Osteocyte (in vitro differentiated cells): ENCODE results near the gene APLN. TPM values are rescaled to one million over a fixed set of nuclear protein-coding genes. Genes with fewer than 3 reads are reported as not detected.

ENCODE experiments used
- DNase-seq: peaks from one replicate; pipeline ENCODE4 v3.0.0; 2021; ENCODE audit warnings: mixed read lengths; ENCODE audit not compliant: unreplicated experiment; ENCODE audit errors: extremely low spot score
- H3K27ac Mint-ChIP-seq: one replicate; pipeline ENCODE4 v1.8.0; 2021; ENCODE audit warnings: mild to moderate bottlenecking, mixed read lengths; ENCODE audit not compliant: unreplicated experiment
- H3K27me3 Mint-ChIP-seq: one replicate; pipeline ENCODE4 v1.8.0; 2021; ENCODE audit warnings: mixed read lengths; ENCODE audit not compliant: unreplicated experiment
- H3K36me3 Mint-ChIP-seq: one replicate; pipeline ENCODE4 v1.8.0; 2021; ENCODE audit warnings: mixed read lengths; ENCODE audit not compliant: unreplicated experiment
- H3K4me1 Mint-ChIP-seq: one replicate; pipeline ENCODE4 v1.8.0; 2021; ENCODE audit warnings: mixed read lengths; ENCODE audit not compliant: unreplicated experiment
- H3K4me3 Mint-ChIP-seq: one replicate; pipeline ENCODE4 v1.8.0; 2021; ENCODE audit warnings: mild to moderate bottlenecking, moderate library complexity, mixed read lengths; ENCODE audit not compliant: unreplicated experiment
- H3K9me3 Mint-ChIP-seq: one replicate; pipeline ENCODE4 v1.8.0; 2021; ENCODE audit warnings: mixed read lengths; ENCODE audit not compliant: unreplicated experiment
- total RNA-seq: library from RNA; stranded (reverse); gene quantifications from 2 replicates; pipeline ENCODE4 v1.2.1, GENCODE V29; 2021
- TF ChIP-seq, protein P1 (sequence below): fragments of 200-600 bp; sonication (generic); IDR thresholded peaks from 2 replicates; pipeline ENCODE4 v1.5.0; 2021; ENCODE audit warnings: antibody characterized with exemption, mild to moderate bottlenecking, moderate library complexity

Gene APLN
- total RNA-seq, 1 donor from 2014 or later = 0.38 TPM

DNA sequence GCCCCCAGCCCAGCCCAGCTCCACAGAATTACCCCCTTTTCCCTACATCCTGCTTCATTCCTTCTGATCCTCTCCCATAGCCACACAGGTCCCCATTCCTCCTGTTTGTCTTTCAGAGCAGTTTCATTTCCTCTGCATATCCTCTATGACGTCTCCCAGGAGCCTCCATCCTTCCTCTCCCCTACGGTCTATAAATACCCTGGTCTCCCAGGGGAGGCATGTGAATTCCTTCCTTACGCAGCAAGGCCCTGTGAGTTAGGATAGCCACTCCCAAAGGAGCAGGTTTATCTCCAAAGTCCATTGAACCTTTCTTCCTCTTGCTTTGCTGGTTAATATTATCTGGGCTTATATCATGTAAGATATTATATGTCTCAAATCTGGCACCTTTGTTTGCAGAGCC, 8.4 kb upstream of the APLN start:
- no peak overlapping the region for H3K4me3 Mint-ChIP-seq
- DNase-seq = peak; percentile 69

DNA sequence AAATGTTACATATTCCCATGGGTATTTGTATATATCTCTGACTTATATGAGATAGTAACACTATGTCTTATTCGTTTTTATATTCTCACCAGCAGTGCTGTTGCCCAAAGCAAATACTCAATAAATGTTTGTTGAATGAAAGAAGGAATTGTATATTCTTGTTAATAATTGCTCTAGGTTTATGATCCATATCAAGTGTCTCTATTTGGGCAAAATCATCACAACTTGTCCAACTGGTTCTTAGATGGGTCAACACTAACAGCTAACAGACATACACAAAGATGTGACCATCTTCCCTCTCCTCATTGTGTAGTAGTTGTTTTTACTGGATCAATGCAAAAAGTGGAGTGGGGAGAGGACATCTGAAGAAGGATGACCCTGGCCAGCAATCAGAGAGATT, 6.6 kb upstream of the APLN start:
- TF ChIP-seq, protein P1, sequence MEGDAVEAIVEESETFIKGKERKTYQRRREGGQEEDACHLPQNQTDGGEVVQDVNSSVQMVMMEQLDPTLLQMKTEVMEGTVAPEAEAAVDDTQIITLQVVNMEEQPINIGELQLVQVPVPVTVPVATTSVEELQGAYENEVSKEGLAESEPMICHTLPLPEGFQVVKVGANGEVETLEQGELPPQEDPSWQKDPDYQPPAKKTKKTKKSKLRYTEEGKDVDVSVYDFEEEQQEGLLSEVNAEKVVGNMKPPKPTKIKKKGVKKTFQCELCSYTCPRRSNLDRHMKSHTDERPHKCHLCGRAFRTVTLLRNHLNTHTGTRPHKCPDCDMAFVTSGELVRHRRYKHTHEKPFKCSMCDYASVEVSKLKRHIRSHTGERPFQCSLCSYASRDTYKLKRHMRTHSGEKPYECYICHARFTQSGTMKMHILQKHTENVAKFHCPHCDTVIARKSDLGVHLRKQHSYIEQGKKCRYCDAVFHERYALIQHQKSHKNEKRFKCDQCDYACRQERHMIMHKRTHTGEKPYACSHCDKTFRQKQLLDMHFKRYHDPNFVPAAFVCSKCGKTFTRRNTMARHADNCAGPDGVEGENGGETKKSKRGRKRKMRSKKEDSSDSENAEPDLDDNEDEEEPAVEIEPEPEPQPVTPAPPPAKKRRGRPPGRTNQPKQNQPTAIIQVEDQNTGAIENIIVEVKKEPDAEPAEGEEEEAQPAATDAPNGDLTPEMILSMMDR = no peak
- Mint-ChIP-seq H3K9me3 (no peaks in the 10 kb centered on the region), H3K4me3 (no peak overlapping the region), H3K36me3 (no peaks in the 10 kb centered on the region), H3K27me3 (no peaks in the 10 kb centered on the region), H3K27ac (no peak overlapping the region), H3K4me1 (peaks cover 33% of the 10 kb centered on the region)
- no peak for DNase-seq

More for the DNA sequence above, 8.4 kb upstream of the APLN start:
- peaks cover 37% of the 10 kb centered on the region for H3K4me1 Mint-ChIP-seq
- TF ChIP-seq, protein P1 = no peak
- H3K9me3 Mint-ChIP-seq = peaks cover 7% of the 10 kb centered on the region
- H3K27me3 Mint-ChIP-seq = no peaks in the 10 kb centered on the region
- H3K36me3 Mint-ChIP-seq = peaks cover 3% of the 10 kb centered on the region
- no peak overlapping the region for H3K27ac Mint-ChIP-seq

DNA sequence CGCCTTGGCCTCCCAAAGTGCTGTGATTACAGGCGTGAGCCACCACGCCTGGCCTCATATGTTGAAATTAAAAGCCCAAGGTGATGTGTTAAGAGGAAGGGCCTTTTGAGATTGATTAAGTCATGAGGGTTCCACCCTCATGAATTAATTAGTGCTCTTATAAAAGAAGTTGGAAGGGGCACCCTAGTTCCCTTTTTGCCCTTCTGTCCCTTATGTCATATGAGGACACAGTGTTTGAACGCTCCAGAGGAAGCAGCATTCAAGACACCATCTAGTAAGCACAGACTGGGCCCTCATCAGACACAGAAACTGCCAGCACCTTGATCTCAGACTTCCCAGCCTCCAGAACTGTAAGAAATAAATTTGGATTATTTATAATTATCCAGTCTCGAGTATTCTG, 5.1 kb upstream of the APLN start:
- DNase-seq = no peak
- peaks cover 5% of the 10 kb centered on the region for H3K27me3 Mint-ChIP-seq
- TF ChIP-seq, protein P1 = no peak
- peaks cover 20% of the 10 kb centered on the region for H3K4me1 Mint-ChIP-seq
- no peak overlapping the region for H3K27ac Mint-ChIP-seq
- no peaks in the 10 kb centered on the region for H3K9me3 Mint-ChIP-seq
- H3K36me3 Mint-ChIP-seq = no peaks in the 10 kb centered on the region
- no peak overlapping the region for H3K4me3 Mint-ChIP-seq

DNA sequence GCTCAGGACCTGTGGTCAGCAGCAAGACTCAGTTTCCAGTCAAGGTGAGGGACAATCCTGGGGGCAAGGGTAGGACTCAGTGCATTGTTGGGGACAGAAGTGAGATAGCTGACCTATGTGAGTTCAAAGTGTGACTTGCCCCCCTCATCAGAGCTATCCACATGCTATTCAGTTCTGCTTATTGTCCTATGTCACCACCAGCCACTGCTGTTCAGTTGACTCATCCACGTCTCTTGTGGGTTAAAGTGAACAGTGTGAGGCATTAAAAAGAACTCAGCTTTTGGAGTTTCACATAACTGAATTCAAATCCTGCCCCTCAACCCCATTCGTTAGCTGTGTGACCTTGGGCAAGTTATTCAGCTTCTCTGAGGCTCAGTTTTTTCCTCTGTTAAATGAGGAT, 4.4 kb upstream of the APLN start:
- Mint-ChIP-seq H3K27ac (no peak overlapping the region), H3K4me3 (no peak overlapping the region), H3K27me3 (peaks cover 5% of the 10 kb centered on the region), H3K36me3 (no peaks in the 10 kb centered on the region), H3K9me3 (no peaks in the 10 kb centered on the region), H3K4me1 (peaks cover 17% of the 10 kb centered on the region)
- TF ChIP-seq, protein P1 = no peak
- no peak for DNase-seq

DNA sequence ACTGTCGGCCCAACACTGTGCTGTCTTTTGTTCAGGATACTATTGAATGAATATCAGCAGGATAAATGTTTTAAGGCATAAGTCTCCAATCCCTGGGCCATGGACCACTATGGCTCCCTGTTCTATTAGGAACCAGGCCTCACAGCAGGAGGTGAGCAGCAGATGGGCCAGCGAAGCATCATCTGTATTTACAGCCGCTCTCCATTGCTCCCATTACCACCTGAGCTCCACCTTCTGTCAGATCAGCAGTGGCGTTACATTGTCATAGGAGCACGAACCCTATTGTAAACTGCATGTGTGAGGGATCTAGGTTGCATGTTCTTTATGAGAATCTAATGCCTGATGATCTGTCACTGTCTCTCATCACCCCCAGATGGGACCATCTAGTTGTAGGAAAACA, 3.7 kb upstream of the APLN start:
- H3K4me3 Mint-ChIP-seq = no peak overlapping the region
- H3K27me3 Mint-ChIP-seq = peaks cover 7% of the 10 kb centered on the region
- no peak for DNase-seq
- TF ChIP-seq, protein P1 = no peak
- no peaks in the 10 kb centered on the region for H3K9me3 Mint-ChIP-seq
- H3K27ac Mint-ChIP-seq = no peak overlapping the region
- H3K36me3 Mint-ChIP-seq = no peaks in the 10 kb centered on the region
- peaks cover 16% of the 10 kb centered on the region for H3K4me1 Mint-ChIP-seq
